Measurements from ENCODE around the gene PANK4. TPM values are rescaled to one million over a fixed set of nuclear protein-coding genes. Genes with fewer than 3 reads are reported as not detected.

PANK4 gene
- total and polyA plus RNA-seq, 10 of the 15 experiments (the other 5 are each of a cell fraction or from before 2014, with no cell fraction given): 0.35 to 38.0 (median 18.6) TPM

GRCh38 chr1:2528966-2529783 lies 2.8 kb upstream of the PANK4 start (continued):
- TF ChIP-seq PRDM15 (CRISPR knock-in tag; IDR thresholded peaks at IDR 0.05) (no peak), EZH2 (IDR thresholded peaks at IDR 0.05; ENCODE audit: borderline replicate concordance, control insufficient read depth, low read depth, low read length) (no peak), CREM (IDR thresholded peaks at IDR 0.05; ENCODE audit: low read depth) (no peak)

GRCh38 chr1:2528611-2528965 lies 2.2 kb upstream of the PANK4 start:
- Histone ChIP-seq H3K4me1 (ENCODE audit: control insufficient read depth, insufficient read depth, low read length) (peaks cover 25% of the 10 kb centered on the region), H3K36me3 (ENCODE audit: control insufficient read depth in 2 of 2, insufficient read depth in 2 of 2, low read length in 1 of 2) (no peaks in the 10 kb centered on the region), H3K9ac (ENCODE audit: control insufficient read depth, insufficient read depth, low read length) (no peak overlapping the region), H3K4me3 (peak overlapping the region; percentile 5; the same call in 1 of the 2 replicates), H3K27me3 (replicated peaks in 1 of 2; ENCODE audit: control insufficient read depth in 2 of 2, insufficient read depth in 2 of 2, low read length in 1 of 2) (peaks cover 6 to 19% of the 10 kb centered on the region in 2 experiments), H2AFZ (ENCODE audit: control insufficient read depth, low read depth, low read length) (no peak overlapping the region), H3K79me2 (ENCODE audit: control insufficient read depth, insufficient read depth, low read length) (peaks cover 24% of the 10 kb centered on the region), H3K27ac (ENCODE audit: control insufficient read depth, insufficient read depth) (no peak overlapping the region), H3K4me2 (ENCODE audit: control insufficient read depth, insufficient read depth) (peak overlapping the region; percentile 53), H4K20me1 (ENCODE audit: control insufficient read depth, insufficient read depth) (peaks cover 3% of the 10 kb centered on the region; the same call in 1 of the 2 replicates), H3K9me3 (replicated peaks; ENCODE audit: control insufficient read depth, insufficient read depth, low read length) (no peaks in the 10 kb centered on the region)
- ATAC-seq (no peak), DNase-seq (ENCODE audit: low read depth, low spot score) (no peak), FAIRE-seq (no peak)
- intact Hi-C loops (cut with micrococcal nuclease; ENCODE audit: unreplicated experiment) (no loop called here), in situ Hi-C loops (cut with MboI) (loop anchor here (10.0 kb wide), 1 partner anchor 324 kb away; no protein-coding TSS in a partner anchor)
- no TSS peak for BruUV-seq (replicated peaks)
- 25% methylated on average over 10 of the region's 10 CpGs for WGBS (ENCODE audit: insufficient coverage, insufficient replicate concordance, low lambda C conversion rate, missing lambda C conversion rate)
- SMC1A ChIA-PET (ENCODE audit: uncharacterized antibody, unreplicated experiment): no interaction called here
- RAD21 ChIA-PET (ENCODE audit: unreplicated experiment): interaction anchor here (5.9 kb wide), 1 partner anchor 18 kb away, joined by 86 read pairs; no protein-coding TSS in a partner anchor
- CTCF ChIA-PET: interaction anchor here (1.5 kb wide), 1 partner anchor 113 kb away, joined by 5 read pairs; no protein-coding TSS in a partner anchor
- POLR2A ChIA-PET: interaction anchor here (0.9 to 1.8 kb wide), 2 partner anchors 17 to 19 kb away, joined by 3 to 5 read pairs; no protein-coding TSS in a partner anchor
- TF ChIP-seq MEF2B (IDR thresholded peaks at IDR 0.05; ENCODE audit: partially characterized antibody, poor library complexity, severe bottlenecking): no peak
- TF ChIP-seq BHLHE40 (IDR thresholded peaks at IDR 0.05; ENCODE audit: borderline replicate concordance in 1 of 2, low read depth in 2 of 2, low read length in 1 of 2): peak in 1 of 2 experiments; percentile 53; a peak in 2 of 4 replicates

Measured in GM12878 (cell line).